ENCODE data around the gene ACP4.
"Not testable (repeated sequence)": the region's sequence is repeated elsewhere in the genome, so short reads cannot be mapped to it uniquely, and the experiment has no call there.

The ACP4 gene

DNA sequence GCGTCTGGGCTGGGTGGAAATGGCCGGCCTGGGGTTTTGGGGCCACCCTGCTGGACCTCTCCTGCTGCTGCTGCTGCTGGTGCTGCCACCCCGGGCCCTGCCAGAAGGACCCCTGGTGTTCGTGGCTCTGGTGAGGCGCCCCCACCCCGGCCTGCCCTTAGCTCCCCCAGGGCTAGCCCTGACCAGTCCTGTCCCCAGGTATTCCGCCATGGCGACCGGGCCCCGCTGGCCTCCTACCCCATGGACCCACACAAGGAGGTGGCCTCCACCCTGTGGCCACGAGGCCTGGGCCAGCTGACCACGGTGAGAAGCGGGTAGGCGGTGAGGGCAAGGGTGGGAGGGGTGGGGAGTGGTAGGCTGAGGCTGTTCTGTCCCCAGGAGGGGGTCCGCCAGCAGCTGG lies at the start of gene ACP4:
TSS of gene ACP4 (plus strand) at position 20 of the 400 bp plus-strand sequence. CDS start at position 20, 0 bp downstream.
- no peak for DNase-seq

DNA sequence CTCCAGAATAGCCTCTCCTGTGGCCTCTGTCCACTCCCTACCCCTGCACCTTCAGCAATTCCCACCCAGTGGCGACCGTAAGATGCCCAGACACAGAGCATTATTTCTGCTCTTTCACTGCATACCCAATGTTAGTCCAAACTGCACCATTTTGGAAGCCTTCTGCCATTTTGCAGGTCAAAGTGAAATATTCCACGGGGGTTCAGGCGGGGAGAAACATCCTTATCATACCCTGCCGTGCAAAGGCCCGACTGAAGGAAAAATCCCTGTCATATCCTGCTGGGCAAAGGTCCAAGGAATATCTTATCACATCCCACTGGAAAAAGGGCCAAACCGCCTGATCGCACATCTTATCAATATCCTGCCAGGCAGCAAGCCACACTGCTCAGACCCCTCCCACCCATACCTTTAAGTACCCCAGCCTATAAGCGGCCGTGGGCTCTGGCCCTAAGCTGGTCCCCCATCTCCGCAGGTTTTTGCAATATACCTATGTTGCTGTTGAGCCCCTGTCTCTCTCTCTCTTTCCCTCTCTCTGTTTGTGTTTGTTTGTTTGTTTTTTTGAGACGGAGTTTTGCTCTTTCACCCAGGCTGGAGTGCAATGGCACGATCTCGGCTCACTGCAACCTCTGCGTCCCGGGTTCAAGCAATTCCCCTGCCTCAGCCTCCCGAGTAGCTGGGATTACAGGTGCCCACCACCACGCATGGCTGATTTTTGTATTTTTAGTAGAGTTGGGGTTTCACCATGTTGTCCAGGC lies 48.9 kb upstream of the ACP4 start:
- DNase-seq, result no peak

DNA sequence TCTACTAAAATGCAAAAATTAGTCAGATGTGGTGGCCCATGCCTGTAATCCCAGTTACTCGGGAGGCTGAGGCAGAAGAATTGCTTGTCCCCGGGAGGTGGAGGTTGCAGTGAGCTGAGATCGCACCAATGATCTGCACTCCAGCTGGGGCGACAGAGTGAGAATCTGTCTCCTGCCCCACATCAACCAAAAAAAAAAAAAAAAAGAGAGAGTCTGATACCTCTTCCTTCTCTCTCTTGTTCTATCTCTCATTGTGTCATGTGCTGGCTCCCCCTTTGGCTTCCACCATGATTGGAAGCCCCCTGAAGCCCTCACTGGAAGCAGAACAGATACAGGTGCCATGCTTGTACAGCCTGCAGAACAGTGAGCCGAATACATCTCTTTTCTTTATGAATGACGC lies 46.7 kb upstream of the ACP4 start:
- no peak for DNase-seq

DNA sequence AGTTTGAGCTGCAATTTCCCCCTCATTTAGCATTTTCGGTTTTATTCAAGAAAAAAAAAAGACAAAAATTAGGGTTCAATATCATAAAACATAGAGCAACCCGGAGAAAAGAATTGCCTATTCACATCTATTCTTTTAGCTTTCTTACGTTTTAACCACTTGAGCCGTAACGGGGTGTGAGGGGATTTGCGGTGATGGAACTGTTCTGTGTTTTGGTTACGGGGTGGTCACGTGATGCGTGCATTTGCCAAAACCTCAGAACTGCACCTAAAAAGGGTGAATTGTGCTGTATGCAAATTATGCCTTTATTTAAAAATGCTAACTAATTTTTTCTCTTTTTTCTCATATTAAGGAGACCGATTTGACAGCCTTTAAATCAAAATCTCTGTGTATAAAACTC lies 45.0 kb upstream of the ACP4 start:
- no peak for DNase-seq

GRCh38 chr19:50747141-50747540 lies 43.1 kb upstream of the ACP4 start:
- DNase-seq, result not testable (repeated sequence)

DNA sequence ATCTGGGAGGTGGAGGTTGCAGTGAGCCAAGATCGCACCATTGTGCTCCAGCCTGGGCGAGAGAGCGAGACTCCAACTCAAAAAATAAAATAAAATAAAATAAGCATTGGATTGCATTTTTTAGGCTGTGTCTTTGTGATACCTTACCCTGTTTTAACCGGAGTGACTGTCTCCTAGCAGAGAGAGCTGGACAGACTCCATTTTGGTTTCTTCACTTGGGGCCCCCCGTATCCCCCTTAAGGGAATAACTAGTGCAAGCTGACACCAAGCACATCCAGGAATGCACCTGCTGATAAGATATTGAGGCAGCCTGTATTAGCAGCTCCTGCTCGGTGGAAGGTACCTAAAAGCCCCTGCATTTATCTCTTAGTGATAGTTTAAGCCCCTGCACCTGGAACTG lies 40.7 kb upstream of the ACP4 start:
- no peak for DNase-seq

DNA sequence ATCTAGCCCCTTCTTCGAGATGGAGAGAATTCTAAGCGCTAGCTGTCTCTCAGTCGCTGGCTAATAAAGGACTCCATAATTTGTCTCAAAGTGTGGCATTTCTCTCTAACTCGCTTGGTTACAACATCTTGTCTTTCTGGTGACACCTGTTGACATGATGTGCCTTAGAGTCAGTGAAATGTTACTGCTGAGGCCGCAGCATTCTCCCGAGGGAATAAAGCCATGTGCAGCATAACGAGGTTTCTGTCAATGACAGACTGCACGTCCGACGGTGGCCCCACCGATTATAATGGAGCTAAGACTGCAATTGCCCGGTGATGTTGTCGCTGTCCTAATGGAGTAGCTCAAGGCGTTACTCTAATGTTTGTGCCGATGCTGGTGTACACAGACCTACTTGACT lies 40.2 kb upstream of the ACP4 start:
- no peak for DNase-seq

GRCh38 chr19:50753879-50754278 lies 36.3 kb upstream of the ACP4 start:
- no peak for DNase-seq

DNA sequence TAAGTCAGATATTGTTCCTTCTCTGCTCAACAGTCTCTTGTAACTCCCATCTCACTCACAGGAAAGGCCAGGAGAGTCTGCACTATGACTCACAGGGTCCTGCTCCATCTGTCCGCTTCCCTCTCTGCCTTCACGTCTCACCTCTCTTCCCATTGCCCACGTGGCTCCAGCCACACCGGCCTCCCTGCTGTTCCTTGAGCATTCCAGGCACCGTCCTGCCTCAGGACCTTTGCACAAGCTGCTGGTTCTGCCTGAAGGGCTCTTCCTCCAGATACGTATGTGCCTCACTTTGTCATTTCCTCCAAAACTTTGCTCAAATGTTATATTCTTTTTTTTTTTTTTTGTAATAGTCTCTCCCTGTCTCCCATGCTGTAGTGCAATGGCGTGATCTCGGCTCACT lies 34.0 kb upstream of the ACP4 start:
- DNase-seq, result not testable (repeated sequence)

- not testable (repeated sequence) for DNase-seq
Observed at GRCh38 chr19:50757624-50758023, 32.6 kb upstream of the ACP4 start.

GRCh38 chr19:50759076-50759475 lies 31.1 kb upstream of the ACP4 start:
- DNase-seq, result not testable (repeated sequence)

GRCh38 chr19:50759886-50760285 lies 30.3 kb upstream of the ACP4 start:
- no peak for DNase-seq

- not testable (repeated sequence) for DNase-seq
Observed at GRCh38 chr19:50761501-50761900, 28.7 kb upstream of the ACP4 start.

- DNase-seq, result not testable (repeated sequence)
Observed at GRCh38 chr19:50763521-50763920, 26.7 kb upstream of the ACP4 start.

DNA sequence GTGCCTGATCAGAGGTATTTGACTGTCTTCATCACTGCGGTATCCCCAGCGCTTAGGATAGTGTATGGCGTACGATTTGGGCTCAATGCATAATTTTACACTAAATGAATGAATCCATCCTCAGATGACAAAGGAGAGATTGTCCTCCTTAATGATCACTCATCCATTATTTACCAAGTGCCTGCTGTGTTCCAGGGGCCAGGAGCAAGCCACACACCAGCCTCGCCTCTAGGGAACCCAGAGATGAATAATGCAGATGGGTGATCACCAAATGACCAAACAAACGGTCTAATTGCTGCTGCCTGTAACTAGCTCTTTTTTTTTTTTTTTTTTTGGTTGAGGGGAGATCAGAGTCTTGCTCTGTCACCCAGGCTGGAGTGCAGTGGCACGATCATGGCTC lies 25.8 kb upstream of the ACP4 start:
- no peak for DNase-seq

GRCh38 chr19:50766746-50767145 lies 23.5 kb upstream of the ACP4 start:
- DNase-seq, result not testable (repeated sequence)

DNA sequence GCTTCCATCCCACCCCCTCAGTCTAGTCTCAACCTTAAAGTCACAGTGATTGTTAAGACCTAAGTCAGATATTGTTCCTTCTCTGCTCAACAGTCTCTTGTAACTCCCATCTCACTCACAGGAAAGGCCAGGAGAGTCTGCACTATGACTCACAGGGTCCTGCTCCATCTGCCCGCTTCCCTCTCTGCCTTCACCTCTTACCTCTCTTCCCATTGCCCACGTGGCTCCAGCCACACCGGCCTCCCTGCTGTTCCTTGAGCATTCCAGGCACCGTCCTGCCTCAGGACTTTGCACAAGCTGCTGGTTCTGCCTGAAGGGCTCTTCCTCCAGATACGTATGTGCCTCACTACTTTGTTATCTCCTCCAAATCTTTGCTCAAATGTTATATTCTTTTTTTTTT lies 23.0 kb upstream of the ACP4 start:
- not testable (repeated sequence) for DNase-seq

DNA sequence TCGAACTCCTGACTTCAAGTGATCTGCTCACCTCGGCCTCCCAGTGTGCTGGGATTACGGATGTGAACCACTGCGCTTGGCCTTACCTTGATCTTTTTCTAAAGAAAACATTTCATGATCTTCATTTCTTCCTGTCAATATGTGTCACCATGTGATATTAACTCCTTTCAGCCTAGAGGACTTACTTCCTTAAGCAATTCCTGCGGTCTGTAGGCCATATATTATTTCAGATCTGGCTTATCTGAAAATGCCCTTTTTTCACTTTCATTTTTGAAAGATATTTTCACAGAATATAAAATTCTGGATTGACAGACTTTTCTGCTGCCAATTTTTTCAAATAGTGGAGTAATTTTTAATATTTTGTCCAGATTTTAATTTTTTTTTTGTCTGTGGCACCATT lies 21.9 kb upstream of the ACP4 start:
- DNase-seq, result no peak

DNA sequence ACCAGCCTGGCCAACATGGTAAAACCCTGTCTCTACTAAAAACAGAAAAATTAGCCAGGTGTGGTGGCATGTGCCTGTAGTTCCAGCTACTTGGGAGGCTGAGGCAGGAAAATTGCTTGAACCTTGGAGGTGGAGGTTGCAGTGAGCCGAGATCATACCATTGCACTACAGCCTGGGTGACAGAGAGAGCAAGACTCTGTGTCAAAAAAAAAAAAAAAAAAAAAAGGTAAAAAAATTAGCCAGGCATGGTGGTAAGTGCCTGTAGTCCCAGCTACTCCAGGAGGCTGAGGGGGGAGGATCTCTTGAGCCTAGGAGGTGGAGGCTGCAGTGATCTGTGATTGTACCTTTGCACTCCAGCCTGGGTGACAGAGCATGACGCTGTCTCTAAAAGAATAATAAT lies 20.1 kb upstream of the ACP4 start, which contains the start of gene GPR32:
TSS of gene GPR32 (plus strand) at position 301 of the 400 bp plus-strand sequence. CDS start 137 bp downstream, outside the sequence.
- not testable (repeated sequence) for DNase-seq

DNA sequence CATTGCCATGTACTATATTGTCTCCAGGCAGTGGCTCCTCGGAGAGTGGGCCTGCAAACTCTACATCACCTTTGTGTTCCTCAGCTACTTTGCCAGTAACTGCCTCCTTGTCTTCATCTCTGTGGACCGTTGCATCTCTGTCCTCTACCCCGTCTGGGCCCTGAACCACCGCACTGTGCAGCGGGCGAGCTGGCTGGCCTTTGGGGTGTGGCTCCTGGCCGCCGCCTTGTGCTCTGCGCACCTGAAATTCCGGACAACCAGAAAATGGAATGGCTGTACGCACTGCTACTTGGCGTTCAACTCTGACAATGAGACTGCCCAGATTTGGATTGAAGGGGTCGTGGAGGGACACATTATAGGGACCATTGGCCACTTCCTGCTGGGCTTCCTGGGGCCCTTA lies 19.3 kb upstream of the ACP4 start:
- DNase-seq, result no peak

DNA sequence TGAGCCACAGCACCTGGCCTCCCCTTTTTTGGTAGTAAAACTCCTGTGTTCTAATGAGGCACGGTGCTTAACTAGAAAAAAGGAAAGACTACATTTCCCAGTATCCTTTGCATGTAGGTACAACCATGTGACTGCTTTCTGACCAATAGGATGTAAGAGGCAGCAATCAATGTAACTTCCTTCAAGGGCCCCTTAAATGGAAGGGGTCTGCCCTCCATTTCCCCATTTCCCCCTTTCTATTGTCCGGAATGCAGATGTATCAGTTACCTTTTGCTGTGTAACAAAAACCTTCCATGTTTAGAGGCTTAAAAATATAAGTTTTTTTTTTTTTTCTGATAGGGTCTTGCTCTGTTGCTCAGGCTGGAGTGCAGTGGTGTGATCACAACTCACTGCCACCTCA lies 17.7 kb upstream of the ACP4 start:
- no peak for DNase-seq

DNA sequence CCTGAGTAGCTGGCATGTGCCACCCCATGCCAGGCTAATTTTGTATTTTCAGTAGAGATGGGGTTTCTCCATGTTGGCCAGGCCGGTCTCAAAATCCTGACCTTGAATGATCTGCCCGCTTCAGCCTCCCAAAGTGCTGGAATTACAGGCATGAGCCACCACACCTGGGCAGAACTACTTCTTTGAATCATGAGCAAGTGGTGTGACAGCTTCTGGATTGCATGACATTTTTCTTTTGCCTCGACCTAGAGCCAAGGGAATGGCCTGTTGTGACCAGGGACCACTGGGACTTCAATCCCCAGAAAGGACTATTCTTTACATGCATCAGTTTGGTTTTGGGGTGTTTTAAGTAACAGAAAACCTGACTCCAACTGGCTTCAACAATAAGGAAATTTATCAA lies 17.3 kb upstream of the ACP4 start:
- DNase-seq, result not testable (repeated sequence)

DNA sequence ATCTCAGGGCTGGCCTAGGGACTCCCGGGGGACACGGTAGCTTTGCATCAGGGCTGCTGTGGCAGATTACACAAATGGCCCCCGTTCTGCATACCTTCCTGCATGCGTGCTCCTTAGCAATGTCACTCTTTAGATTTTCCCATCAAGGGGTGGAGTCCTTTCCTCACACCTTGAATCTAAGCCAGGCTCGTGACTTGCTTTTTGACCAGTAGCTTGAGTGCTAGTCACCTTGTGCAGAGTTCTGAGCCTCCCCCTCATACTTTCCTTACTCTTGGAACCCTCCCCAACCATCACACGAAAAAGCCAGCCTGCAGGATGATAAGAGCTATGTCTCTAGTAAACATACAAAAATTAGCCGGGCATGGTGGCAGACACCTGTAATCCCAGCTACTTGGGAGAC lies 16.8 kb upstream of the ACP4 start:
- DNase-seq, result not testable (repeated sequence)

- DNase-seq, result no peak
Observed at GRCh38 chr19:50776131-50776530, 14.1 kb upstream of the ACP4 start.

DNA sequence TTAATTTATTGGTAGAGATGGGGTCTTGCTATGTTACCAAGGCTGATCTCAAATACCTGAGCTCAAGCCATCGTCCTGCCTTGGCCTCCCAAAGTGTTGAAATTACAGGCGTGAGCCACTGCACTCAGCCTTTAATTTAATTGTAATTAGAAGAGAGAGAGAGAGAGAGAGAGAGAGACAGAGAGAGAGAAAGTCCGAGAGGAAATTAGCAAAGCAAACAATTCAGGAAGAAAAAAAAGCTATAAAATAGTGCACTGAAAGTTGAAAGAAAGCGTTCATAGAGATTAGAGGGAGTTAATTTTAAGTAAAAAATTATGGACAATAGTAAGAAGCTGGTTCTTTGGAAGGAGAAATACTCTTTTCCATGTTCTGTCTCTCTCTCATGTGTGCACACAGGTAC lies 13.0 kb upstream of the ACP4 start:
- no peak for DNase-seq

Measured in NCI-H1092 (cell line).